ENCODE results near the gene FNDC7.

DNA sequence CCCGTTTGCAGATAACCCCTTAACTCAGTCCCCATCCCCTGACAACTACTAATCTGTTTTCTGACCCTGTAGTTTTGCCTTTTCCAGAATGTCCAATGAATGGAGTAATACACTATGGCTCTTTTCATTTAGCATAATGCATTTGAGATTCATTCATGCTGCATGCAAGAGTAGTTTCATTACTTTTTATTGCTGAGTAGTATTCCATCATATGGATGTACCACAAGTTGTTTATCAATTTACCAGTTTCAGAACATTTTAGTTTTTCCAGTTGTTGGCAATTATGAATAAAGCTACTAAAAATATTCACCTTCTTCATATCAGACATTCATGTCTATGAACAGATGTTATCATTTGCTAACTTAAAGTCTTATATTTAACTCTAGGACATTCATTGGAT lies 79.1 kb downstream of the FNDC7 start:
- TF ChIP-seq, protein P1, sequence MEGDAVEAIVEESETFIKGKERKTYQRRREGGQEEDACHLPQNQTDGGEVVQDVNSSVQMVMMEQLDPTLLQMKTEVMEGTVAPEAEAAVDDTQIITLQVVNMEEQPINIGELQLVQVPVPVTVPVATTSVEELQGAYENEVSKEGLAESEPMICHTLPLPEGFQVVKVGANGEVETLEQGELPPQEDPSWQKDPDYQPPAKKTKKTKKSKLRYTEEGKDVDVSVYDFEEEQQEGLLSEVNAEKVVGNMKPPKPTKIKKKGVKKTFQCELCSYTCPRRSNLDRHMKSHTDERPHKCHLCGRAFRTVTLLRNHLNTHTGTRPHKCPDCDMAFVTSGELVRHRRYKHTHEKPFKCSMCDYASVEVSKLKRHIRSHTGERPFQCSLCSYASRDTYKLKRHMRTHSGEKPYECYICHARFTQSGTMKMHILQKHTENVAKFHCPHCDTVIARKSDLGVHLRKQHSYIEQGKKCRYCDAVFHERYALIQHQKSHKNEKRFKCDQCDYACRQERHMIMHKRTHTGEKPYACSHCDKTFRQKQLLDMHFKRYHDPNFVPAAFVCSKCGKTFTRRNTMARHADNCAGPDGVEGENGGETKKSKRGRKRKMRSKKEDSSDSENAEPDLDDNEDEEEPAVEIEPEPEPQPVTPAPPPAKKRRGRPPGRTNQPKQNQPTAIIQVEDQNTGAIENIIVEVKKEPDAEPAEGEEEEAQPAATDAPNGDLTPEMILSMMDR (IDR thresholded peaks at IDR 0.05): no peak
- TF ChIP-seq POLR2A (IDR thresholded peaks at IDR 0.05): no peak

Measured in body of pancreas (tissue), 4 donors.